ENCODE measurements around the gene TLK1. TPM values are rescaled to one million over a fixed set of nuclear protein-coding genes. Genes with fewer than 3 reads are reported as not detected.
A peak's percentile ranks its signal among the peaks of the same experiment; 100 is the strongest.

Gene TLK1
- 106 and 112 TPM in 2 replicates for total RNA-seq

DNA sequence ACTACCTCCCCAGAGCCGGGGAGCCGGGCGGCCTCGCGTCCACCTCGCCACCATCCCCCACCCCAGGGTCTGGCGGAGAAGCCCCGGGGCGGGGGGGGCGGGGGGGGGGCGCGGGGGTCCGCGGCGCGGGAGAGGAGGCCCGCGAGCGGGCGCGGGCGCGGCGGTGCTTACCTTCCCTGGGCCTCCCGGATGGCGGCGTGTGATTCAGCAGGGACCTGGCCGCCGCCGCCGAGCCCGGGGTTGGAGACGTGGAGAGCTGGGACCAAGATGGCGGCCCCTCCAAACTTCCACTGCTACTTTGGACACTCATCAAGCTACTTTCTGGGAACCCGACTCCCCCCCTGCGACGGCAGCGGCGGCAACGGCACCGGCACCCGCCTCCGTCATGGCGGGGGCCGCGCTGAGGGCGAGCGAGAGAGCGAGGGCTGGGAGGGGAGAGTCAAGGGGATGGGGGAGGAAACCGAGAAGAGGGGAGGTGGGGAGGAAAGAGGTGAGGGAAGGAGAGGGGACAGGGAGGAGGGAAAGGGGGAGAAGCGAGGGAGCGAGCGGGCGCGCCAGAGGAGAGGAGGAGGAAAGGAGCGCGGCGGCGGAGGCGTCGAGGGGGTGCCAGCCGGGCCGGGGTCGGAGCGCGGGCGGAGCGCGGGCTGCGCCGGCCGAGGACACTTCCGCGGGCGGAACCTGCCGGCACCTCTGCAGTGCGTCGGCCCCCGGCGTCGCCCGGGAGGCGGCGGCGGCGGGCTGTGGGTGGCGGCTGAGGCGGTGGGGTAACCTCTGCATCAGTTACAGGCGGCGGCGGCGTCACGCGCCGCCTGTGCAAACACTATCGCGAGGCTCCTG, at the start of gene TLK1:
TSS of gene TLK1 (minus strand) at position 775 of the 837 bp plus-strand sequence. CDS start at position 310, 465 bp downstream.
- intact Hi-C loops (cut with micrococcal nuclease): loop anchor here (1.0 to 5.0 kb wide), 6 partner anchors 50 to 527 kb away; partner anchors contain the start of genes CYBRD1 and DYNC1I2
- H3K27me3 Mint-ChIP-seq (ENCODE audit: insufficient read depth): peaks cover 2% of the 10 kb centered on the region
- peaks cover 2% of the 10 kb centered on the region for H3K36me3 Mint-ChIP-seq (ENCODE audit: low read depth)
- H3K4me3 Mint-ChIP-seq: peak within 1 kb of the TSS; percentile 96
- peak; percentile 64 for DNase-seq (ENCODE audit: low spot score)
- H3K4me1 Mint-ChIP-seq (ENCODE audit: low read depth): peaks cover 71% of the 10 kb centered on the region
- no peaks in the 10 kb centered on the region for H3K9me3 Mint-ChIP-seq
- peak within 1 kb of the TSS; percentile 98 for H3K27ac Mint-ChIP-seq

DNA sequence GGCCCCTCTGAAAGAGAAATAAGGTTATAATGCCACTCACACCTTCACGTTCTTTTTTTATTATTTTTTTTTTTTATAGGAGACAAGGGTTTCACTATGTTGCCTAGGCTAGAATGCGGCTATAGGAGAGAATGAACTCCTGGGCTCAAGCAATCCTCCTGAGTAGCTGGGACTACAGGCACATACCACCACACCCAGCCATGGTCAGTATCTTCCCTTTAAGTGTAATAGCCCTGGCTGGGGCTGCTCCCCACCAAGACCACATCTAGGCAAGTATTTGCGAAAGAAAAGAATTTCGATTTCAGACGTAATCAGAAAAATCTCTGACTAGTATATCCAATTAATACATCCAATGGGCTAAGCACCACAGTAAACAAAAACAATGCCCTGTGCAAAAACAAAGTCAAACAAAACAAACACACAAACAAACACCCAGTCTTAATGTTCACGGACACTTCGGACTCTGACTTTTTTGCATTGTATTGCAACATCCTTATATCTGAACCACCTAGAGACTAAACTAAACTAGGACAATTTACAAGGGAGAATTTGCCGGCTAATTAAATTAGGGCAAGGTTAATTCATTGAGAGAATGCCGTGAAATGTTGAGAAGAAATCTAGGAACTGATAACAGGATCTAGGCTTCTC, 49.6 kb upstream of the TLK1 start:
- intact Hi-C loops (cut with micrococcal nuclease): loop anchor here (2.0 to 5.0 kb wide), 3 partner anchors 37 to 52 kb away; partner anchors contain the start of gene TLK1
- H3K36me3 Mint-ChIP-seq (ENCODE audit: low read depth): no peaks in the 10 kb centered on the region
- no peak for DNase-seq (ENCODE audit: low spot score)
- no peak overlapping the region for H3K4me3 Mint-ChIP-seq
- peaks cover 2% of the 10 kb centered on the region for H3K27me3 Mint-ChIP-seq (ENCODE audit: insufficient read depth)
- peak overlapping the region; percentile 35 for H3K27ac Mint-ChIP-seq
- H3K9me3 Mint-ChIP-seq: no peaks in the 10 kb centered on the region
- peaks cover 11% of the 10 kb centered on the region for H3K4me1 Mint-ChIP-seq (ENCODE audit: low read depth)

DNA sequence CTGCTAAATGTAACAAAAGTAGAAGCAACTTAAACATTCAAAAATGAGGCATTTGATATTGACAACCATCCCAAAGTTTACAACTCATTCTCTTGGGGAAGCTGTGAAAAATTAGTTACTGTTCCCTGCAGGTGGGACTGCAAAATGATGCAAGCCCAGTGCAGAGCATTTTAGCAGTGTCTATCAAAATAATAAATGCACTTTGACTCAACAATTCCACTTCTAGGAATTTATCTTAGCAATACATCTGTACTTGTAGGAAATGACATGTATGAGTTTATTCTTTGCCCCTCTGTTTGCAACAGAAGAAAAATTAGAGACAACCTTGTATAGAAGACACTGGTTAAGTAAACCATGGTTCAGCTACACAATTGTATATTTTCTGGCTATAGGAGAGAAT, 48.0 kb upstream of the TLK1 start:
- Mint-ChIP-seq H3K4me3 (no peak overlapping the region), H3K36me3 (ENCODE audit: low read depth) (no peaks in the 10 kb centered on the region), H3K27me3 (ENCODE audit: insufficient read depth) (peaks cover 2% of the 10 kb centered on the region), H3K27ac (no peak overlapping the region), H3K9me3 (no peaks in the 10 kb centered on the region), H3K4me1 (ENCODE audit: low read depth) (peaks cover 11% of the 10 kb centered on the region)
- no peak for DNase-seq (ENCODE audit: low spot score)
- intact Hi-C loops (cut with micrococcal nuclease): no loop called here

DNA sequence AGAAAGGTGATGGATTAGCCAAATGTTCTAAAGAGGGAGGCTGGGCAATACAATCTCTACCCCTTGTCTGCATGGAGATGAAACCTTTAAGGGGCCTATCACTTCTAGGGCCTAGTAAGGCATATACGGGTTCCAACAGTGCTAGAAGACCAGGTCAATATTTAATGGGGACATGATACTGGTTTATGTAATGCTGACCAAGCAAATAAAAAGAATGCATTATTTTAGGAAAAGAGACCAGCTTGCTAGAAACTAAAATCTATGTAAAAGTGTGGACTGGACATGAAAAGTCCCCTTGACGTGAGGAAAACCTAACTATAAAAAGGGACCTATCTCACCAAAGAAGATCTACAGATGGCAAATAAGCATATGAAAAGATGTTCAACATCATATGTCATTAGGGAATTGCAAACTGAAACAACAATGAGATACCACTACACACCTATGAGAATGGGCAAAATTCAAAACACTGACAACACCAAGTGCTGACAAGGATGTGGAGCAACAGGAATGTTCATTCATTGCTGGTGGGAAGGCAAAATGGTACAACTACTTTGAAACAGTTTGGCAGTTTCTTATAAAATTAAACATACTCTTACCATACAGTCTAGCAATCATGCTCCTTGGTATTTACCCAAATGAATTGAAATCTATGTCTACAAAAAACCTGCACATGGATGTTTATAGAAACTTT, 45.9 kb upstream of the TLK1 start:
- DNase-seq (ENCODE audit: low spot score): no peak
- H3K4me1 Mint-ChIP-seq (ENCODE audit: low read depth): peaks cover 11% of the 10 kb centered on the region
- peaks cover 2% of the 10 kb centered on the region for H3K27me3 Mint-ChIP-seq (ENCODE audit: insufficient read depth)
- H3K9me3 Mint-ChIP-seq: no peaks in the 10 kb centered on the region
- intact Hi-C loops (cut with micrococcal nuclease): no loop called here
- H3K4me3 Mint-ChIP-seq: no peak overlapping the region
- no peaks in the 10 kb centered on the region for H3K36me3 Mint-ChIP-seq (ENCODE audit: low read depth)
- no peak overlapping the region for H3K27ac Mint-ChIP-seq

DNA sequence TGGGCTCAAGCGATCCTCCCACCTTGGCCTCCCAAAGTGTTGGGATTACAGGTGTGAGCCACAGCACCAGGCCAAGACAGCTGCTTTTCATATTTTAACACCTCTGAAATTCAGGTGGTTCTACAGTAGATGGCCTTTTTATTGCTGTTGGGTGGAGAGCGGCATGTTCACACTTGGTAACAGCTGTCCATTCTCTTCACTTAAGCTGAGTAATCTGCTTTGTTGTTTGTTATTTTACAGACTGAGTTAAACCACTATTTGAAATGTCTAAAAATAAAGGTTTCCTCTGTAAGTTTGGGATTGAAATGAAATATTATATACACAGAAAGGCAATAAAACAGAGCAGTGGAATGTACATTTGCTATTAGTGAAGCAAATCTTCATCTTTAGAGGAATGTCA, 44.9 kb upstream of the TLK1 start:
- intact Hi-C loops (cut with micrococcal nuclease): no loop called here
- no peak for DNase-seq (ENCODE audit: low spot score)
- Mint-ChIP-seq H3K36me3 (ENCODE audit: low read depth) (no peaks in the 10 kb centered on the region), H3K9me3 (no peaks in the 10 kb centered on the region), H3K4me3 (no peak overlapping the region), H3K27me3 (ENCODE audit: insufficient read depth) (peaks cover 2% of the 10 kb centered on the region), H3K4me1 (ENCODE audit: low read depth) (peaks cover 3% of the 10 kb centered on the region), H3K27ac (no peak overlapping the region)

DNA sequence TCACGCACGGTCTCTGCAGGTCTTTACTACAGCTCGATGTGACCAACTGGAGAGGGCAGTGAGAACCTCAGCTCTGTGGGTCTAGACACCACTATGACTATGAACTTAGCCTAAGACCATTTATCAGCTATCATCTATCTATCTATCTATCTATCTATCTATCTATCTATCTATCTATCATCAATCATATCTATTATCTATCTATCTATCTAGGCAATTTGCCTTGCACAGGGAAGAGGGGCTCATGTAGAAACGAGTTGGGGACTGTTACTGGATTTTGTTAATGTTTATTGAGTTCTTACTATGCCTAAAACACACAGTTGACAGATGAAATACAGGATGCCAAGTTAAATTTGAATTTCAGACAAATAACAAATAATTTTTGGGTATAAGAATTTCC, 41.1 kb upstream of the TLK1 start:
- H3K4me3 Mint-ChIP-seq: no peak overlapping the region
- H3K27ac Mint-ChIP-seq: no peak overlapping the region
- H3K9me3 Mint-ChIP-seq: no peaks in the 10 kb centered on the region
- DNase-seq (ENCODE audit: low spot score): no peak
- no peaks in the 10 kb centered on the region for H3K36me3 Mint-ChIP-seq (ENCODE audit: low read depth)
- no peaks in the 10 kb centered on the region for H3K4me1 Mint-ChIP-seq (ENCODE audit: low read depth)
- H3K27me3 Mint-ChIP-seq (ENCODE audit: insufficient read depth): no peaks in the 10 kb centered on the region
- intact Hi-C loops (cut with micrococcal nuclease): no loop called here

DNA sequence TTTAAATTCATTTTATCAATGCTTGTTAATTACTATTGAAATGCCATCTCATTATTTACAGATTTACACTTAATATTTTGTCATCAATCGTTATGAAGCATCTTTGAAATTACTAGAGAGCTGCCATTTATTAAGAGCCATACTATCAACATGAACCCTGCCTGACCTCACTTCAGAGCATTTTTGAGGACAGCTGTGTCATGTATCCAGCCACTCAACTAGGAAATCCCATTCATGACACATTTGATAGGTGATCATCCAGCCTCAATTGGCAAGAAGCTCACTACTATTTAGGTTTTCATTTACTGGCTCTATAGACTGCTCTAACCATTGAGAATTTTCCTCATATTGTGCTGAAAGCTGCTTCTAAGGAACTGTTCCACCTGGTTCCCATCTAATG, 40.6 kb upstream of the TLK1 start:
- Mint-ChIP-seq H3K9me3 (no peaks in the 10 kb centered on the region), H3K27me3 (ENCODE audit: insufficient read depth) (no peaks in the 10 kb centered on the region), H3K36me3 (ENCODE audit: low read depth) (no peaks in the 10 kb centered on the region), H3K4me1 (ENCODE audit: low read depth) (no peaks in the 10 kb centered on the region), H3K4me3 (no peak overlapping the region), H3K27ac (no peak overlapping the region)
- intact Hi-C loops (cut with micrococcal nuclease): no loop called here
- no peak for DNase-seq (ENCODE audit: low spot score)

DNA sequence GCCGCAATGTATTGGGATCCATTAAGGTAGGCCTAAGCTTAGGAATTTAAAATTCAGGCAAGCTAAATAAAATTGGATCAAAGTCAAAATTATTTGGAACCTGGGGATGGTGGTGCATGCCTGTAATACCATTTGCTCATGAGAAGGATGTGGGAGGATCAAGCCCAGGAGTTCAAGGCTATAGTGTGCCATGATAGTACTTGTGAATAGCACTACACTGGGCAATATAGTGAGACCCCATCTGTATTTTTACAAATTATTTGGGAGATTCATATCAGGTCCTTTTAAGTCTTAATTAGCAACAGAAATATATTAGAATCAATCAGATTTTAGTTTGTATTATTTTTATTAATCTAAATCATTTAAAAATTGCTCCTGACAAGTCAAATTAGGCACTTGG, 39.8 kb upstream of the TLK1 start:
- no peaks in the 10 kb centered on the region for H3K9me3 Mint-ChIP-seq
- no peak overlapping the region for H3K27ac Mint-ChIP-seq
- no peaks in the 10 kb centered on the region for H3K27me3 Mint-ChIP-seq (ENCODE audit: insufficient read depth)
- no peaks in the 10 kb centered on the region for H3K36me3 Mint-ChIP-seq (ENCODE audit: low read depth)
- no peak for DNase-seq (ENCODE audit: low spot score)
- H3K4me1 Mint-ChIP-seq (ENCODE audit: low read depth): no peaks in the 10 kb centered on the region
- intact Hi-C loops (cut with micrococcal nuclease): no loop called here
- no peak overlapping the region for H3K4me3 Mint-ChIP-seq

DNA sequence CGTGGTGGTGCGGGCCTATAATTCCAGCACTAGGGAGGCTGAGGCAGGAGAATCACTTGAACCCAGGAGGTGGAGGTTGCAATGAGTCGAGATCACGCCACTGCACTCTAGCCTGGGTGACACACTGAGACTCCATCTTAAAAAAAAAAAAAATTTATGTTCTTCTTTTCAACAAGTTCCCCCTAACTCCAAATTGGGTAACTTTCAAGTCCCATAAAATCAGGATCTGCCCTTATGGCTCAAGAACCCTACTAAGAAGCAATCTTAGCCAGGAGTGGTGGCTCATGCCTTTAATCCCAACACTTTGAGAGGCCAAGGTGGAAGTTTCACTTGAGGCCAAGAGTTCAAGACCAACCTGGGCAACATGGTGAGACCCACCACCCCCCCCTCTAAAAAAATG, 30.3 kb upstream of the TLK1 start:
- Mint-ChIP-seq H3K27me3 (ENCODE audit: insufficient read depth) (no peaks in the 10 kb centered on the region), H3K27ac (no peak overlapping the region), H3K9me3 (no peaks in the 10 kb centered on the region), H3K4me1 (ENCODE audit: low read depth) (no peaks in the 10 kb centered on the region), H3K4me3 (no peak overlapping the region), H3K36me3 (ENCODE audit: low read depth) (peaks cover 1% of the 10 kb centered on the region)
- intact Hi-C loops (cut with micrococcal nuclease): no loop called here
- no peak for DNase-seq (ENCODE audit: low spot score)

DNA sequence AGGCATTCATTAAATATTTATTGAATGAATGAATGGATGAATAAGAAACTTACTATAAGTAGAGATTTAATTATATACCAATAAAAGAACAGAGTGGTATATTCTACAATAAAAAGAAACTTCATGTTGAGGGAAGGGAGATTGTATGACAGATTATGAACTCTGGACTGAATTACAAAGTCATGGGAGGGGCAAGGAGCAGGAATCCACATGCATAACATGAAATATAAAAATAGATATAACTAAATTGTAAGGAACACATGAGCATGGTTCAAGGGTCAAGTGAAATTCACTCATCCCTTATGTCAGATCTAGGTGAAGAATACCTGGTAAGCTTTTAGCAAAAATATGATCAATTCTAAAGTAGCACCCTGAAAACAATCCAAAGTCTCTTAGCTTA, 27.1 kb upstream of the TLK1 start:
- H3K4me3 Mint-ChIP-seq: no peak overlapping the region
- no peaks in the 10 kb centered on the region for H3K27me3 Mint-ChIP-seq (ENCODE audit: insufficient read depth)
- H3K27ac Mint-ChIP-seq: no peak overlapping the region
- intact Hi-C loops (cut with micrococcal nuclease): no loop called here
- H3K9me3 Mint-ChIP-seq: no peaks in the 10 kb centered on the region
- DNase-seq (ENCODE audit: low spot score): no peak
- H3K4me1 Mint-ChIP-seq (ENCODE audit: low read depth): no peaks in the 10 kb centered on the region
- peaks cover 1% of the 10 kb centered on the region for H3K36me3 Mint-ChIP-seq (ENCODE audit: low read depth)

DNA sequence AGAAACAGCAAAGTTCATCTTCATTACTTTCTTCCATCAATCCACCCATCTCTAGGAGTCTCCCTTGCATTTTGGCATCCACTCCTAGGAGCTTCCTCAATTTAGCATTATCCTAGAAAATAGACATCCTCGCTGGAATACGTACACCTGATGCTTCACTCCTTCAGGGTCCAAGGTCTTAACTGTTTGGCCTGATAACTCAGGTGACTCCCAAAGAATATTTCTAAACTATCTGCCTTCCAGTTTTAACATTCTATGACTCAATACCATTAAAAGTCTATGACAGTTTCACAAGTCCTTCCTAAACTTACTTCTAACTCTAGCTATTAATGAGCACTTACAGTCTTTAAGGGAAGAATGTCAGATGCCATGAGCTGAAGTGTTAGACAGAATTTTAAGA, 26.5 kb upstream of the TLK1 start:
- intact Hi-C loops (cut with micrococcal nuclease): no loop called here
- Mint-ChIP-seq H3K4me1 (ENCODE audit: low read depth) (no peaks in the 10 kb centered on the region), H3K27me3 (ENCODE audit: insufficient read depth) (no peaks in the 10 kb centered on the region), H3K36me3 (ENCODE audit: low read depth) (peaks cover 1% of the 10 kb centered on the region), H3K9me3 (no peaks in the 10 kb centered on the region), H3K27ac (no peak overlapping the region), H3K4me3 (no peak overlapping the region)
- DNase-seq (ENCODE audit: low spot score): no peak

DNA sequence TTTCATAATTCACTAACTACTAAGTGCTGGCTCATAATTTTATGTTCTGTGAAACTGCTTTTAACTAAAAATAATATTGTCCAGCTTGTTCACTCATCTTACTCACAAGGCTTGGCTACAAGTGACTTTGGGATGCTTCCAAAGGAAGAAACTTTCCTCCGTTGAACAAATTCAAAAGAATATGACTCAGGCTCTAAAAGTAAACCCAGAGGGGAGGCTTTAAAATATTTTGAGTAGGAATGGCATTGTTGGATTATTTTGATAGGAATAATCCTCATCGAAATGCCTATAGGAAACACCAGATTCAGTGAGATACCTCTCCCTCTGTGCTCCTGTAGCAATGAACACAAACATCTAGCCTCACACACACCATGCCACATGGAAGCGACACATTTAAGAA, 25.2 kb upstream of the TLK1 start:
- Mint-ChIP-seq H3K27me3 (ENCODE audit: insufficient read depth) (peaks cover 2% of the 10 kb centered on the region), H3K27ac (no peak overlapping the region), H3K9me3 (no peaks in the 10 kb centered on the region), H3K36me3 (ENCODE audit: low read depth) (no peaks in the 10 kb centered on the region), H3K4me1 (ENCODE audit: low read depth) (peaks cover 10% of the 10 kb centered on the region), H3K4me3 (no peak overlapping the region)
- intact Hi-C loops (cut with micrococcal nuclease): no loop called here
- no peak for DNase-seq (ENCODE audit: low spot score)

All from activated T-helper 1 cell treated with anti-CD3 and anti-CD28 coated beads, Interleukin-12 subunit alpha, Interleukin-12 subunit beta, Interleukin-2, Interleukin-4 antibody, amounts not matched to agents 30 ng/mL and 10 ng/mL and 1 ng/mL, durations not matched to agents 14 hours and 24 hours and 36 hours (primary cell).